Inferior parietal cortex (tissue), 1 donor: ENCODE results near the gene GSTT2.
"Not testable (repeated sequence)": the region's sequence is repeated elsewhere in the genome, so short reads cannot be mapped to it uniquely, and the experiment has no call there.

Experiments
- DNase-seq: peaks from one replicate; pipeline ENCODE4 v3.0.0-alpha.2; 2016; ENCODE audit errors: extremely low spot score

The GSTT2 gene

GRCh38 chr22:23974345-23974744 is 5.6 kb upstream of the GSTT2 start, which contains the start of gene DDT:
TSS of gene DDT (minus strand) at chr22:23974441. CDS start at chr22:23974414, 27 bp downstream.
- not testable (repeated sequence) for DNase-seq

- not testable (repeated sequence) for DNase-seq
Measured at GRCh38 chr22:23974836-23975352, 5.0 kb upstream of the GSTT2 start.

GRCh38 chr22:23977304-23977703 is 2.6 kb upstream of the GSTT2 start:
- not testable (repeated sequence) for DNase-seq

- not testable (repeated sequence) for DNase-seq
Measured at GRCh38 chr22:23980567-23980966, 633 bp downstream of the GSTT2 start.

- no peak for DNase-seq
Measured at GRCh38 chr22:23984430-23984829, 4.5 kb downstream of the GSTT2 start.

GRCh38 chr22:23986089-23986488 is 6.2 kb downstream of the GSTT2 start:
- not testable (repeated sequence) for DNase-seq

- not testable (repeated sequence) for DNase-seq
Measured at GRCh38 chr22:23986538-23987178, 6.7 kb downstream of the GSTT2 start.

GRCh38 chr22:23989583-23990244 is 9.8 kb downstream of the GSTT2 start:
- DNase-seq: not testable (repeated sequence)

GRCh38 chr22:23993080-23993479 is 13.1 kb downstream of the GSTT2 start:
- not testable (repeated sequence) for DNase-seq

GRCh38 chr22:23993581-23994177 is 13.7 kb downstream of the GSTT2 start:
- DNase-seq: not testable (repeated sequence)

GRCh38 chr22:23997092-23997491 is 17.2 kb downstream of the GSTT2 start:
- no peak for DNase-seq

GRCh38 chr22:23999779-24000178 is 19.8 kb downstream of the GSTT2 start:
- DNase-seq: not testable (repeated sequence)

GRCh38 chr22:24001314-24001713 is 21.4 kb downstream of the GSTT2 start:
- no peak for DNase-seq

GRCh38 chr22:24002272-24002671 is 22.3 kb downstream of the GSTT2 start:
- no peak for DNase-seq

GRCh38 chr22:24002851-24003250 is 22.9 kb downstream of the GSTT2 start:
- DNase-seq: no peak

GRCh38 chr22:24003887-24004286 is 24.0 kb downstream of the GSTT2 start:
- DNase-seq: no peak

- no peak for DNase-seq
Measured at GRCh38 chr22:24005201-24005600, 25.3 kb downstream of the GSTT2 start, which contains the start of gene GSTT4. TSS of gene GSTT4 (minus strand) at chr22:24005453. CDS start at chr22:24005356, 97 bp downstream.

GRCh38 chr22:24006207-24006913 is 26.4 kb downstream of the GSTT2 start:
- no peak for DNase-seq

GRCh38 chr22:24006914-24007214 is 26.9 kb downstream of the GSTT2 start:
- no peak for DNase-seq

GRCh38 chr22:24007253-24008021 is 27.5 kb downstream of the GSTT2 start:
- DNase-seq: no peak

- DNase-seq: no peak
Measured at GRCh38 chr22:24008022-24008283, 28.0 kb downstream of the GSTT2 start.
